Spinal cord (tissue), 10 donors: ENCODE results near the gene ISLR. TPM values are rescaled to one million over a fixed set of nuclear protein-coding genes. Genes with fewer than 3 reads are reported as not detected.

Source experiments
- DNase-seq, 6 donors: peaks; one replicate each; pipeline versions ENCODE4 v3.0.0 to v3.0.0-alpha.2; 2013 to 2015; ENCODE audit warnings: low spot score in 6 of 6, low read depth in 4 of 6
- H3K27ac ChIP-seq: one replicate; pipeline ENCODE4 v1.5.1; 2013; ENCODE audit warnings: low read depth, low read length, control low read depth
- H3K27me3 ChIP-seq: one replicate; pipeline ENCODE4 v1.6.1; 2013; ENCODE audit warnings: low read length; ENCODE audit not compliant: control insufficient read depth, insufficient read depth
- H3K36me3 ChIP-seq: one replicate; pipeline ENCODE4 v1.6.1; 2013; ENCODE audit warnings: low read length; ENCODE audit not compliant: control insufficient read depth, insufficient read depth
- H3K4me1 ChIP-seq: one replicate; pipeline ENCODE4 v1.6.1; 2013; ENCODE audit warnings: low read length; ENCODE audit not compliant: control insufficient read depth, insufficient read depth
- H3K4me3 ChIP-seq: one replicate; pipeline ENCODE4 v1.5.1; 2013; ENCODE audit warnings: low read depth, low read length, control low read depth
- H3K9me3 ChIP-seq: one replicate; pipeline ENCODE4 v1.6.1; 2013; ENCODE audit warnings: low read length; ENCODE audit not compliant: control insufficient read depth, insufficient read depth
- WGBS: methylation state at CpG from one replicate; pipeline ENCODE4 v1.1.5; 2013; ENCODE audit warnings: missing lambda C conversion rate; ENCODE audit not compliant: insufficient coverage; 5-methylcytosine and 5-hydroxymethylcytosine counted together
- polyA plus RNA-seq, 2 donors: library from polyadenylated mRNA; unstranded; fragments of 120-200 nt; gene quantifications; one replicate each; pipeline ENCODE4 v1.2.1, GENCODE V29; 2013; ENCODE audit not compliant: insufficient read length in 2 of 2
- total RNA-seq, 2 donors: library from RNA; depleted of rRNA in 1 of 2; stranded (reverse); fragments of 120-200 nt in 1 of 2; fragments of >200 nt in 1 of 2; gene quantifications; one replicate each; pipeline versions ENCODE4 v1.2.3 to v1.2.4, GENCODE V29; 2013 to 2014
- donor health status: healthy.

ISLR gene
- total and polyA plus RNA-seq, 4 donors: 59.5 to 391 (median 138) TPM

GRCh38 chr15:74170875-74171578 lies 2.5 kb upstream of the ISLR start:
- H3K4me1 ChIP-seq: peaks cover 38% of the 10 kb centered on the region
- peak overlapping the region; percentile 47 for H3K27ac ChIP-seq
- no peaks in the 10 kb centered on the region for H3K27me3 ChIP-seq
- DNase-seq: no peak
- 95% methylated on average over 6 of the region's 7 CpGs for WGBS
- H3K36me3 ChIP-seq: no peaks in the 10 kb centered on the region
- H3K9me3 ChIP-seq: no peaks in the 10 kb centered on the region
- H3K4me3 ChIP-seq: no peak overlapping the region

DNA sequence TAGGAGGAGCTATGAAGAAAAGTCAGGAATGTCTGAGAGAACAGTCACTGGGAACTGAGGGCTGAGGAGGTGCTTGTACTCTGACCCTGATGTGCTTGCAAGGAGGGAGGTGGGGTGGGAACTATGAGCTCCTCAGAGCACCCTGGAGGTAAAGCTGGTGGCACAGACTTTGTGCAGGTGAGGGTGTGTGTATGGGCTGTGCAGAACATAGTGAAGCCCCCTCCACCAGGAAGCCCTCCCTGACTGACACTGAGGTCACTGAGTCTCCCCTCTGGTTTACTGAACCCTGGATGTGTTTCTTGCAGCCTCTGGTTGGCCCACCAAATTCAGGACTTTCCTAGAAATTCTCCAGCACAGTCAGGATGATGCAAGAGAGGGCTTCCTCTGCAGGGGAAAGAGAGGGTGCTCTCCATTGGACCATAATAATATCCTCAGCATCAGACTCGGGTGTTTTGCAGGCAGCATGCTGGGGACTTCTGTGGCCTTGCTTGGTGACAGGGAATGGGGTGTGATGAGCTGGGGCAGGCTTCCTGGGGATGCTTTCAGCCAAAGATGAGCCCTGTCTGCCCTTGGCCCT lies 1.5 kb upstream of the ISLR start:
- no CpG with 5 or more reads among the region's 1 CpG for WGBS
- Histone ChIP-seq H3K36me3 (no peaks in the 10 kb centered on the region), H3K27ac (peak overlapping the region; percentile 89), H3K9me3 (no peaks in the 10 kb centered on the region), H3K4me3 (no peak overlapping the region), H3K27me3 (no peaks in the 10 kb centered on the region), H3K4me1 (peaks cover 48% of the 10 kb centered on the region)
- DNase-seq: no peak

- peak in 2 of 6 donors; percentile 17 to 75 for DNase-seq
- Histone ChIP-seq H3K36me3 (no peaks in the 10 kb centered on the region), H3K4me1 (peaks cover 54% of the 10 kb centered on the region), H3K9me3 (no peaks in the 10 kb centered on the region), H3K4me3 (peak overlapping the region; percentile 37), H3K27ac (peak overlapping the region; percentile 89), H3K27me3 (no peaks in the 10 kb centered on the region)
- 52% methylated on average over 12 of the region's 13 CpGs for WGBS
Observed at GRCh38 chr15:74172701-74173379, 670 bp upstream of the ISLR start.

DNA sequence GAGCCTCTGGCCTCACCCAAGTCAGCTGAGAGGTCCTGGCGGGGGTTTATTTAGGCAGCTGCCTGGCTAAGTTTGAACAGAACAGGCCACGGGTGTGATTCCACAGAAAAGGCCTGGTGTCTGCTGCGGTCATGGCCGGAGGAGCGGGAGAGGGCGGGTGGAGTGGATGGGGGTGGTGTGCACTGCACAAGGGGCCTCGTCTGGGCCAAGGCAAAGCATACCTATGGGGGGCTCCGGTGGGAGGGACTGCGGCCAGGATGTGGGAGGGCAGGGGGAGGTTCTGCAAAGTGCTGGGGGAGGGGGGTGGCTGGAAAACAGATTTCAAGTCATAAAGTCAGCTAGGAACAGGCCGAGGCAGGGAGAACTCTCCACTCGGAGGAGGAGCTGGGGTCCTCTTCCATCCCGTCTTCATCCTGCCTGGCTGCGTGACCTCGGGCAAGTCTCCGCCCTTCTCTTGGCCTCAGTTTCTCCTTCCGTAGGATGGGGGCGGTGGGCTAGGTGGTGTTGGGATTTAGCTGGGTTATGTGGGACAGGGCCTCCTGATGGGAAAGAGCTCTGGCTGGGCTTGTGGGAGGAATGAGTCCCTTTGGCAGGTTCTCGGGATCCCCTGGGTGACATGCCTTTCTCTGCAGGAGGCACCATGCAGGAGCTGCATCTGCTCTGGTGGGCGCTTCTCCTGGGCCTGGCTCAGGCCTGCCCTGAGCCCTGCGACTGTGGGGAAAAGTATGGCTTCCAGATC lies 878 bp downstream of the ISLR start:
- peaks cover 59% of the 10 kb centered on the region for H3K4me1 ChIP-seq
- DNase-seq: peak in 1 of 6 donors; percentile 79
- H3K4me3 ChIP-seq: peak overlapping the region; percentile 37

DNA sequence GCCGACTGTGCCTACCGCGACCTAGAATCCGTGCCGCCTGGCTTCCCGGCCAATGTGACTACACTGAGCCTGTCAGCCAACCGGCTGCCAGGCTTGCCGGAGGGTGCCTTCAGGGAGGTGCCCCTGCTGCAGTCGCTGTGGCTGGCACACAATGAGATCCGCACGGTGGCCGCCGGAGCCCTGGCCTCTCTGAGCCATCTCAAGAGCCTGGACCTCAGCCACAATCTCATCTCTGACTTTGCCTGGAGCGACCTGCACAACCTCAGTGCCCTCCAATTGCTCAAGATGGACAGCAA lies 1.4 kb downstream of the ISLR start:
- DNase-seq: no peak
- H3K36me3 ChIP-seq: peaks cover under 1% of the 10 kb centered on the region
- peak overlapping the region; percentile 72 for H3K27ac ChIP-seq
- peaks cover 63% of the 10 kb centered on the region for H3K4me1 ChIP-seq
- H3K9me3 ChIP-seq: no peaks in the 10 kb centered on the region
- H3K27me3 ChIP-seq: no peaks in the 10 kb centered on the region
- peak overlapping the region; percentile 37 for H3K4me3 ChIP-seq
- 82% methylated on average over 14 of the region's 14 CpGs for WGBS

More for the DNA sequence above, 878 bp downstream of the ISLR start:
- WGBS: 73% methylated on average over 18 of the region's 20 CpGs
- peak overlapping the region; percentile 89 for H3K27ac ChIP-seq
- H3K9me3 ChIP-seq: no peaks in the 10 kb centered on the region
- H3K27me3 ChIP-seq: no peaks in the 10 kb centered on the region
- H3K36me3 ChIP-seq: no peaks in the 10 kb centered on the region

GRCh38 chr15:74175271-74176191 lies 2.0 kb downstream of the ISLR start:
- Histone ChIP-seq H3K27me3 (no peaks in the 10 kb centered on the region), H3K36me3 (peaks cover 2% of the 10 kb centered on the region), H3K4me1 (peaks cover 62% of the 10 kb centered on the region), H3K4me3 (peak overlapping the region; percentile 37), H3K9me3 (no peaks in the 10 kb centered on the region), H3K27ac (no peak overlapping the region)
- no peak for DNase-seq
- 89% methylated on average over 45 of the region's 45 CpGs for WGBS

DNA sequence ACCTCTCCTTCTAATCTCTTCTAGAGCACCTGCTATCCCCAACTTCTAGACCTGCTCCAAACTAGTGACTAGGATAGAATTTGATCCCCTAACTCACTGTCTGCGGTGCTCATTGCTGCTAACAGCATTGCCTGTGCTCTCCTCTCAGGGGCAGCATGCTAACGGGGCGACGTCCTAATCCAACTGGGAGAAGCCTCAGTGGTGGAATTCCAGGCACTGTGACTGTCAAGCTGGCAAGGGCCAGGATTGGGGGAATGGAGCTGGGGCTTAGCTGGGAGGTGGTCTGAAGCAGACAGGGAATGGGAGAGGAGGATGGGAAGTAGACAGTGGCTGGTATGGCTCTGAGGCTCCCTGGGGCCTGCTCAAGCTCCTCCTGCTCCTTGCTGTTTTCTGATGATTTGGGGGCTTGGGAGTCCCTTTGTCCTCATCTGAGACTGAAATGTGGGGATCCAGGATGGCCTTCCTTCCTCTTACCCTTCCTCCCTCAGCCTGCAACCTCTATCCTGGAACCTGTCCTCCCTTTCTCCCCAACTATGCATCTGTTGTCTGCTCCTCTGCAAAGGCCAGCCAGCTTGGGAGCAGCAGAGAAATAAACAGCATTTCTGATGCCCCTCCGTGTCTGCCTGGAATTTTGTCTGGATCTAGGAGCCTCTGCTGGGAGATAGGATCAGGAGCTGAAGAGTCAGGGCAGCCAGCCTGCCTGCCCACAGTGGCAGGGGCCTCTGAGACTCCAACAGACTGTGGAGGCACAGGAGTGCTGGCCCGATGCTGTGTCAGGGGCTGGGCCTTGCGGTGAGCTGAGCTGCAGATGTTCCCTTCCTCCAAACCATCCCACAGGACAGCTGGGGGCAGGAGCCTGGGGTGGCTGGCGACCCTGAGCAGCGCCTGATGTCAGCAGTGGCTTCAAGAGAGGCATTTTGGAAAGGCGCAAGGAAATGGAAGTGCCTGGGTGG lies 3.0 kb downstream of the ISLR start:
- H3K9me3 ChIP-seq: no peaks in the 10 kb centered on the region
- 59% methylated on average over 7 of the region's 10 CpGs for WGBS
- peaks cover 56% of the 10 kb centered on the region for H3K4me1 ChIP-seq
- H3K27ac ChIP-seq: peak overlapping the region; percentile 8
- H3K27me3 ChIP-seq: no peaks in the 10 kb centered on the region
- peak in 1 of 6 donors; percentile 22 for DNase-seq
- H3K4me3 ChIP-seq: peak overlapping the region; percentile 9
- H3K36me3 ChIP-seq: peaks cover 2% of the 10 kb centered on the region

- Histone ChIP-seq H3K4me1 (peaks cover 46% of the 10 kb centered on the region), H3K27ac (no peak overlapping the region), H3K9me3 (no peaks in the 10 kb centered on the region), H3K27me3 (no peaks in the 10 kb centered on the region), H3K4me3 (no peak overlapping the region), H3K36me3 (peaks cover 2% of the 10 kb centered on the region)
- WGBS: 88% methylated on average over 7 of the region's 7 CpGs
- no peak for DNase-seq
Observed at GRCh38 chr15:74178326-74179100, 5.0 kb downstream of the ISLR start.
